Measurements from ENCODE around the gene OGFR.

DNA sequence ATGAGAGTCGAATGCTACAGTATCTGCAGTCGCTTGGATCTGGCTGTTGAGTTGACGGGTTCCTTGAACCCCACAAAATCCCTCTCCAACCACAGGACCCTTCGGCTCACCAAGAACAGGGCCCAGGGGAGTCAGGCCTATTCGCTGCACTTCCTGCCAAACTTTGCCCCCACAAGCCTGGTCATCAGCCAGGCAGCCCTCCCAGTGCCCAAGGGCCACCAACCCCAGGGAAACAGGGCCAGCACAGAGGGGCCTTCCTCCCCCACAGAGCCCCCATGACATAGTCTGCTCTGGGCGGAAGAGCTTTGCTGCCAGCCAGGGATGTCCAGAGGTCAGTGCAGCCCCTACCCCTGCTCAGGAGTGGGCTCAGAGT, 42.9 kb upstream of the OGFR start:
- TF ChIP-seq CTCF (IDR thresholded peaks at IDR 0.05) (no peak), SIN3A (IDR thresholded peaks at IDR 0.05; ENCODE audit: borderline replicate concordance, insufficient read depth, low read depth, low read length) (no peak)
